ENCODE results near the gene CBX3. TPM values are rescaled to one million over a fixed set of nuclear protein-coding genes. Genes with fewer than 3 reads are reported as not detected.

CBX3 gene
- total RNA-seq, 1 experiment from 2014 or later = 215 TPM

DNA sequence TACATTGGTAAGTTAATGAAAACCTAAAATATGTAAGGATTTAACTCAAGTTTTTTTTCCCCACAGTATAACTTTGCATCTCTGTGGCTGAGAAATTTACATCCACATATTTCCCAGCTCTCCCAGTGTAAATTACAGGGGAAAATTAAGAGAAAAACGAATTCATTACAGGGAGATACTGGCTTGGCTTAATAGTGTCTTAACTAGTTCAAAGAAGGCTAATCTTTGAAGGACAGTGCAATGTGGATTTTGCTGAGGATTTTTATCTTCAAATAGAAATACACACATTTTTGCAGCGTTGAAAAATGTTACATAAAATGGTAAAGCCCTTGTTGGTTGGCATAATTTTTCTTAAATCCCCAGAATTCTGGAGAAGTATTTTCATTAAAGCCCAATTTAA lies 1.5 kb downstream of the CBX3 start:
- Histone ChIP-seq H3K27me3 (replicated peaks; ENCODE audit: control insufficient read depth, insufficient read depth, low read length) (no peaks in the 10 kb centered on the region), H3K9me3 (no peaks in the 10 kb centered on the region), H3K4me1 (0 out of 2 replicates have a peak, but pooled peaks cover 7% of the 10 kb centered on the region), H3K4me3 (ENCODE audit: low read depth, low read length) (peak overlapping the region; percentile 99), H3K36me3 (ENCODE audit: control insufficient read depth, insufficient read depth, low read length) (peaks cover 2% of the 10 kb centered on the region; the same call in 1 of the 2 replicates)
- no peak for DNase-seq
- BruUV-seq (replicated peaks) = no TSS peak
- ChIA-PET CTCF (no interaction called here), POLR2A (interaction anchor here (0.6 kb wide), 1 partner anchor 8 kb away, joined by 3 read pairs; no protein-coding TSS in a partner anchor)
- Mint-ChIP-seq H3K36me3 (ENCODE audit: insufficient read depth, unreplicated experiment) (peaks cover 91% of the 10 kb centered on the region), H3K27ac (ENCODE audit: unreplicated experiment) (peak overlapping the region; percentile 73), H3K4me3 (ENCODE audit: unreplicated experiment) (peak overlapping the region; percentile 99), H3K9me3 (ENCODE audit: unreplicated experiment) (no peaks in the 10 kb centered on the region), H3K4me1 (ENCODE audit: low read depth, unreplicated experiment) (peaks cover 7% of the 10 kb centered on the region), H3K27me3 (ENCODE audit: insufficient read depth, unreplicated experiment) (no peaks in the 10 kb centered on the region)
- intact Hi-C loops (cut with micrococcal nuclease; ENCODE audit: unreplicated experiment) = loop anchor here (10.0 kb wide), 1 partner anchor 962 kb away; the partner anchor contains the start of gene HOXA9
- TF ChIP-seq, protein P1, sequence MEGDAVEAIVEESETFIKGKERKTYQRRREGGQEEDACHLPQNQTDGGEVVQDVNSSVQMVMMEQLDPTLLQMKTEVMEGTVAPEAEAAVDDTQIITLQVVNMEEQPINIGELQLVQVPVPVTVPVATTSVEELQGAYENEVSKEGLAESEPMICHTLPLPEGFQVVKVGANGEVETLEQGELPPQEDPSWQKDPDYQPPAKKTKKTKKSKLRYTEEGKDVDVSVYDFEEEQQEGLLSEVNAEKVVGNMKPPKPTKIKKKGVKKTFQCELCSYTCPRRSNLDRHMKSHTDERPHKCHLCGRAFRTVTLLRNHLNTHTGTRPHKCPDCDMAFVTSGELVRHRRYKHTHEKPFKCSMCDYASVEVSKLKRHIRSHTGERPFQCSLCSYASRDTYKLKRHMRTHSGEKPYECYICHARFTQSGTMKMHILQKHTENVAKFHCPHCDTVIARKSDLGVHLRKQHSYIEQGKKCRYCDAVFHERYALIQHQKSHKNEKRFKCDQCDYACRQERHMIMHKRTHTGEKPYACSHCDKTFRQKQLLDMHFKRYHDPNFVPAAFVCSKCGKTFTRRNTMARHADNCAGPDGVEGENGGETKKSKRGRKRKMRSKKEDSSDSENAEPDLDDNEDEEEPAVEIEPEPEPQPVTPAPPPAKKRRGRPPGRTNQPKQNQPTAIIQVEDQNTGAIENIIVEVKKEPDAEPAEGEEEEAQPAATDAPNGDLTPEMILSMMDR (IDR thresholded peaks at IDR 0.05; ENCODE audit: insufficient read depth in 1 of 2, low read depth in 1 of 2, low read length in 1 of 2, severe bottlenecking in 1 of 2, unreplicated experiment in 1 of 2) = no peak

GRCh38 chr7:26208040-26208439 lies 6.5 kb downstream of the CBX3 start:
- intact Hi-C loops (cut with micrococcal nuclease; ENCODE audit: unreplicated experiment) = loop anchor here (10.0 kb wide), 1 partner anchor 957 kb away; the partner anchor contains the start of gene HOXA9
- Histone ChIP-seq H3K4me1 (0 out of 2 replicates have a peak, but pooled peaks cover 7% of the 10 kb centered on the region), H3K36me3 (ENCODE audit: control insufficient read depth, insufficient read depth, low read length) (peaks cover 4% of the 10 kb centered on the region), H3K27me3 (replicated peaks; ENCODE audit: control insufficient read depth, insufficient read depth, low read length) (no peaks in the 10 kb centered on the region), H3K4me3 (ENCODE audit: low read depth, low read length) (no peak overlapping the region), H3K9me3 (no peaks in the 10 kb centered on the region)
- H3K27me3 Mint-ChIP-seq (ENCODE audit: insufficient read depth, unreplicated experiment) = no peaks in the 10 kb centered on the region
- TF ChIP-seq, protein P1 (IDR thresholded peaks at IDR 0.05; ENCODE audit: insufficient read depth in 1 of 2, low read depth in 1 of 2, low read length in 1 of 2, severe bottlenecking in 1 of 2, unreplicated experiment in 1 of 2) = no peak
- peaks cover 7% of the 10 kb centered on the region for H3K4me1 Mint-ChIP-seq (ENCODE audit: low read depth, unreplicated experiment)
- H3K36me3 Mint-ChIP-seq (ENCODE audit: insufficient read depth, unreplicated experiment) = peaks cover 96% of the 10 kb centered on the region
- DNase-seq = no peak
- ChIA-PET CTCF (no interaction called here), POLR2A (no interaction called here)
- H3K27ac Mint-ChIP-seq (ENCODE audit: unreplicated experiment) = no peak overlapping the region
- no peak overlapping the region for H3K4me3 Mint-ChIP-seq (ENCODE audit: unreplicated experiment)
- no TSS peak for BruUV-seq (replicated peaks)
- H3K9me3 Mint-ChIP-seq (ENCODE audit: unreplicated experiment) = no peaks in the 10 kb centered on the region

DNA sequence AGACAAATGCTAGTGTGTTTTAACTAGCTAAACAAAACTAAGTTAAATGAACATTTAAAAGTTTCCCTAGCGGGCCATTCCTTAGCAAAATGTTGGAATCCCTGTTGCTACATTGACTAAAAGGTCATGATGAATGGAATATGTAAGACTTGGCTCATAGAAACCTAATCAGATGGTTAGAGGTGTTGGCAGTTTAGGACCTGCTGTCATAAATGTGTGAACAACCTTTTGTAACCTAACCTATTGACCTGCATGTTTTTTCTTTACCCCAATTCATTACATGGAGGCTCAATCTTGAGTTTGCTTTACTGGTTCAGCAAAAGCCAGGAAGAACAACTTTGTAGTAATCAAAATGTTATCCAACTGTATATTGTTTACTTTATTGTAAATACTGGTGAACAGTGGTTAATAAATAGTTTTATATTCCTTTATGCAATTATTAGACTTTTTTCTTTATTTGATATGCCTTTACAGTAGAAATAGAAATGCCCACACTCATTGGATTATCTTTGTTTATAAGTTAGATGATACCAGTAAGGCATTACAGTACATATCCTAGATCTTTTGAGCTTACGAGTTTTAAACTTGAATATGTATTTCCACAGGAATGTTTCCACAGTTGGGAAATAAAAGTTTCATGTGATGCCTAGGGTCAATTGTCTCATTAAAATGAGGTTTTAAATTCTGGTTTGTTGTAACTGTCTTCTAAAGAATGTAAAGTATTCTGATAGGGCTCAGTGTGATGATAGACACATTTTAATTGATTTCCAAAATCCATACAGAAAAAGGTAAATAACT lies 11.6 kb downstream of the CBX3 start:
- H3K27ac Mint-ChIP-seq (ENCODE audit: unreplicated experiment) = no peak overlapping the region
- H3K27me3 Mint-ChIP-seq (ENCODE audit: insufficient read depth, unreplicated experiment) = no peaks in the 10 kb centered on the region
- Histone ChIP-seq H3K27me3 (replicated peaks; ENCODE audit: control insufficient read depth, insufficient read depth, low read length) (no peaks in the 10 kb centered on the region), H3K9me3 (no peaks in the 10 kb centered on the region), H3K4me3 (ENCODE audit: low read depth, low read length) (no peak overlapping the region), H3K4me1 (no peaks in the 10 kb centered on the region), H3K36me3 (ENCODE audit: control insufficient read depth, insufficient read depth, low read length) (peaks cover 2% of the 10 kb centered on the region)
- BruUV-seq (replicated peaks) = TSS peak; percentile 37
- no peak overlapping the region for H3K4me3 Mint-ChIP-seq (ENCODE audit: unreplicated experiment)
- DNase-seq = no peak
- peaks cover 65% of the 10 kb centered on the region for H3K36me3 Mint-ChIP-seq (ENCODE audit: insufficient read depth, unreplicated experiment)
- CTCF ChIA-PET = no interaction called here
- H3K9me3 Mint-ChIP-seq (ENCODE audit: unreplicated experiment) = no peaks in the 10 kb centered on the region
- TF ChIP-seq, protein P1 (IDR thresholded peaks at IDR 0.05; ENCODE audit: insufficient read depth in 1 of 2, low read depth in 1 of 2, low read length in 1 of 2, severe bottlenecking in 1 of 2, unreplicated experiment in 1 of 2) = no peak
- intact Hi-C loops (cut with micrococcal nuclease; ENCODE audit: unreplicated experiment) = no loop called here
- peaks cover 6% of the 10 kb centered on the region for H3K4me1 Mint-ChIP-seq (ENCODE audit: low read depth, unreplicated experiment)
- POLR2A ChIA-PET = no interaction called here
